Bronchus fibroblast of lung (primary cell): Measurements from ENCODE around the gene HOXD4. TPM values are rescaled to one million over a fixed set of nuclear protein-coding genes. Genes with fewer than 3 reads are reported as not detected.

ENCODE experiments used
- total RNA-seq: library from RNA; depleted of rRNA; stranded (reverse); fragments of >200 nt; gene quantifications from 2 replicates; pipeline ENCODE4 v1.2.3, GENCODE V29; 2015

HOXD4 gene
- not detected in 2 replicates for total RNA-seq

GRCh38 chr2:176151442-176152287 is at the start of gene HOXD4:
Gene HOXD4 (plus strand): TSS chr2:176151550. CDS start chr2:176151634, 84 bp downstream.

DNA sequence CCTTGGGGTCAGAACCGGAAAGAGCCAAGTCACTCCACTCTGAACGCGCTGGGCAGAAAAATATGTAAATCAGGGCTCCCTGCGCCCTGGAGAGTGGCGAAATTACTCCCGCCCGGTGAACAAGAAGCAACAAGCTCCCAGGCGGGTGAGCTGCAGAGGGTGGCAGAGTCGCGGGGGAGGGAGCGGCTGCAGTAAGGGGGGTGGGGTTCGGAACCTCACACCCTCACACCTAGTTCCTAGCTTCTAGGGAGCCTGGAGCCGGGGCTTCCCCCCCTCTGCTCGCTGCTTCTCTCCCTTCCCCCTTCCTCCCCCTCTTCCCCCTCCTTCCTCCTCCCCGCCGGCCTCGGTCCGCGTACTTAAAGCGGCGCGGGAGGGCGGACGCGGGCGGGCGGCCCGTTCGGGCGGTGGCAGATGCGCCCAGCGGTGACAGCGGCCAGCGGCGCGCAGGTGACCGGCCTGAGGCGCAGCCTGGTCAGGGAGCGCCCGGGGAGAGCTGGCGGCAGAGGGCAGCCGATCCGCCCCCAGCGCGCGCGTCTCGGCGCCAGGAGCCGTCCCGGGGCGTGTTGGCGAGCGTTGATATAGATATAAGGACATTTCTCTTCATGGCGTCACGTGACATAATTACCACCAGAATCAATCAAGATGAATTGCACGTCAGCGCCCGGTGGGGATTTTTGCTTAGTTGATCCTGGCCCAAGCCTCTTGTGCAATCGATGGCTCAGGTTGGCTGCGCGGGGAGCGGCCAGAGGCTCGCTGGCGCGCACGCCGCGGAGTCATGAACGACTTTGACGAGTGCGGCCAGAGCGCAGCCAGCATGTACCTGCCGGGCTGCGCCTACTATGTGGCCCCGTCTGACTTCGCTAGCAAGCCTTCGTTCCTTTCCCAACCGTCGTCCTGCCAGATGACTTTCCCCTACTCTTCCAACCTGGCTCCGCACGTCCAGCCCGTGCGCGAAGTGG is 44.5 kb upstream of the HOXD4 start, which contains the start of gene HOXD11:
Gene HOXD11 (plus strand): TSS at position 700 of the 959 bp plus-strand sequence. CDS start 76 bp downstream, at position 776.

DNA sequence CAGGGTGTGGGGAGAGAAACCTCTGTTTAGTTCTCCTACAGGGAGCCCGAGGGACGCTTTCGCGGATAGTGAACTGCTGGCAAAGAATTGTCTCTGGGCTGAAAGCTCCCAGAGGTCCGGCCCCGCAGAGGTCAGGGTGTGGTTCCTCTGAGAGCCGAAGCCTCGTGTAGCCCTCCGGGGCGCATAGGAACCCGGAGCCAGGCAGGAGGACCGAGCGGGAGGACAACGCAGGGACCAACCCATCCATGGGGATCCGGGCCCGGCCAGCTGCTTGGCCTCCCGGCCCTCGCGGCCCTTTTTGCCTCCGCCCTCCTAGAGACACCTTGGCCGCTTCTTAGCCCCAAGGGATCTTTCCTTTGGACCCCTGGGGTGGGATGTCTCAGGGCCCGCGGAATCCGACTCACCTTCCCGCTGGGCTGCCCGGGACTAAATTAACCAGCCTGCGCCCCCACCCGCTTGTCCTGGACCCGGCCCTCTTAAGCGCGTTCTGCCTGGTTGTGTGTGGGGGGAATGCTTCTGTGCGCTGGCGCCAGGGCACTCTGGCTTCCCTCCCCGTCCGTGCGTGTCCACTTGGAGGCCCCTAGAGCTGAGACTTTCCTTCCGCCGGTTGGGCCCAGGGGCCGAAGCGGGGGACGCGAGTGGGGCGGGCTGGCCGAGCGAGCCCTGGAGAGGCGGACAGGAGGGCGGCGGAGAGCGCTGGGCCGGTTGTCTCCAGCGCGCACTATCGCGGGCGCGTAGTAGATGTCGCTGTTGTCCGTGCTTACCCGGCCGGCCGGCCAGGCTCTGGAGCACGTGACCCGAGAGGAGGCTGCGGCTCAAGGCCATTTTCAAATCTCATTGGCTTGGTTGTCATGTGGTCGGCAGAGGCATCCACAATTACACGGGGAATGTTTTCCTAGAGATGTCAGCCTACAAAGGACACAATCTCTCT is 35.2 kb upstream of the HOXD4 start, which contains the start of gene HOXD10:
Gene HOXD10 (plus strand): TSS at position 896 of the 931 bp plus-strand sequence. CDS start 56 bp downstream, outside the sequence.

DNA sequence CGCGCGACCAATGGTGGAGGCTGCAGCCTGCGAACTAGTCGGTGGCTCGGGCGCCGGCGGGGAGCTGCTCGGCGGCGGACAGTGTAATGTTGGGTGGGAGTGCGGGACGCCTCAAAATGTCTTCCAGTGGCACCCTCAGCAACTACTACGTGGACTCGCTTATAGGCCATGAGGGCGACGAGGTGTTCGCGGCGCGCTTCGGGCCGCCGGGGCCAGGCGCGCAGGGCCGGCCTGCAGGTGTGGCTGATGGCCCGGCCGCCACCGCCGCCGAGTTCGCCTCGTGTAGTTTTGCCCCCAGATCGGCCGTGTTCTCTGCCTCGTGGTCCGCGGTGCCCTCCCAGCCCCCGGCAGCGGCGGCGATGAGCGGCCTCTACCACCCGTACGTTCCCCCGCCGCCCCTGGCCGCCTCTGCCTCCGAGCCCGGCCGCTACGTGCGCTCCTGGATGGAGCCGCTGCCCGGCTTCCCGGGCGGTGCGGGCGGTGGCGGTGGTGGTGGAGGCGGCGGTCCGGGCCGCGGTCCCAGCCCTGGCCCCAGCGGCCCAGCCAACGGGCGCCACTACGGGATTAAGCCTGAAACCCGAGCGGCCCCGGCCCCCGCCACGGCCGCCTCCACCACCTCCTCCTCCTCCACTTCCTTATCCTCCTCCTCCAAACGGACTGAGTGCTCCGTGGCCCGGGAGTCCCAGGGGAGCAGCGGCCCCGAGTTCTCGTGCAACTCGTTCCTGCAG is 28.5 kb upstream of the HOXD4 start, which contains the start of gene HOXD9:
Gene HOXD9 (plus strand): TSS at position 37 of the 728 bp plus-strand sequence. CDS start 50 bp downstream, at position 87.

GRCh38 chr2:176128982-176129796 is 22.2 kb upstream of the HOXD4 start, which contains the start of gene HOXD8:
Gene HOXD8 (plus strand): TSS chr2:176129705. CDS start chr2:176130367, 662 bp downstream.

DNA sequence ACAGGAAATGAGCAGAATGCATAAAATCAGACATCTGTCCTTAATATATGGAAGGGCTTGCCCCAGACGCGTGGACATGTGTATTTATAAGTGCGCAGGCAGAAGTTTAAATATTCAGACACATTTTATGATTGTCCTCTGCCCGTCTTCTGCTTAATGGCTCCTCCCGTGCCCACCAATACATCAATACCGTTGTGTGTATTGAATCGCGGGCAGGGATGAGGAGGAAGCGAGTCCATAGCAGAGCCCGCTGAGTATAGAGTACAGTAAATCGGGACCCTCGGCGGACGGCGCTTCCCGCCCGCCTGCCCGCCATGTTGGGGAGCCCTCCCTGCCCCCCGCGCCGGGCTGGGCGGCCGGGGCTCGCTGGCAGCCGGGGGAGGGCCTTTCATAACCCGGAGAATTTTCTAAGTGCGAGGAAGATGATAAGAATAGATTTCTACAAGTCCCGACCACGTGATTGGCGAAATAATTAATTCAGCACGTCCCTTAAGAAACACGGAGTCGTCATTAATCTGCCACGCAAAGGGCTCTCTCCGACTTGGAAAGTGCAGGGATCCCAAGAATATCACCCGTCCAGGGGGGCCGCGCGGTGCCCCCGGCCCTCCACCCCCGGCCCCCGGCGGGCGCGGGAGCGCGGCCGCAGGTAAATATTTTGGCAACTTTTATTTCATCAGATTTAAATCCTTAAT is 5.6 kb downstream of the HOXD4 start, which contains the start of gene HOXD3:
Gene HOXD3 (plus strand): TSS at position 501 of the 692 bp plus-strand sequence. CDS start 11,808 bp downstream, outside the sequence.

GRCh38 chr2:176187899-176188773 is 36.8 kb downstream of the HOXD4 start, which contains the start of gene HOXD1:
Gene HOXD1 (plus strand): TSS chr2:176188668. CDS start chr2:176188802, 134 bp downstream.

Other genes starting within 250 kb of the HOXD4 start
- 15.5 and 19.7 TPM in 2 replicates for gene LNPK, start 149.3 kb upstream of the HOXD4 start, total RNA-seq
- not detected in 2 replicates for gene EVX2, start 67.6 kb upstream of the HOXD4 start, total RNA-seq
- not detected in 2 replicates for gene HOXD13, start 58.8 kb upstream of the HOXD4 start, total RNA-seq
- gene HOXD12, start 51.8 kb upstream of the HOXD4 start, total RNA-seq, result not detected in 2 replicates
- not detected in 2 replicates for gene HOXD11, start 44.3 kb upstream of the HOXD4 start, total RNA-seq
- gene HOXD10, start 34.8 kb upstream of the HOXD4 start, total RNA-seq, result not detected in 2 replicates
- not detected in 2 replicates for gene HOXD9, start 28.8 kb upstream of the HOXD4 start, total RNA-seq
- not detected in 2 replicates for gene HOXD8, start 21.8 kb upstream of the HOXD4 start, total RNA-seq
- not detected in 2 replicates for gene HOXD3, start 5.8 kb downstream of the HOXD4 start, total RNA-seq
- gene HOXD1, start 37.1 kb downstream of the HOXD4 start, total RNA-seq, result not detected in 2 replicates
- 24.9 and 27.1 TPM in 2 replicates for gene MTX2, start 117.9 kb downstream of the HOXD4 start, total RNA-seq